Mesendoderm (in vitro differentiated cells): ENCODE measurements around the gene CENPX.

Experiments
- DNase-seq: peaks from one replicate; pipeline ENCODE4 v3.0.0; 2013
- H2AK5ac ChIP-seq: 2 replicates; pipeline ENCODE4 v1.6.1; 2013; ENCODE audit warnings: low read length, inconsistent platforms
- H2BK120ac ChIP-seq: 2 replicates; pipeline ENCODE4 v1.6.1; 2013; ENCODE audit warnings: low read depth, mild to moderate bottlenecking, low read length, moderate library complexity, mixed read lengths
- H2BK15ac ChIP-seq: replicated peaks from 2 replicates; pipeline ENCODE4 v1.6.1; 2013; ENCODE audit warnings: low read depth, mild to moderate bottlenecking, moderate library complexity
- H2BK5ac ChIP-seq: 2 replicates; pipeline ENCODE4 v1.6.1; 2013; ENCODE audit warnings: low read length, inconsistent platforms
- H3K18ac ChIP-seq: 2 replicates; pipeline ENCODE4 v1.6.1; 2013; ENCODE audit warnings: mild to moderate bottlenecking, low read length, mixed read lengths
- H3K23ac ChIP-seq: one replicate; pipeline ENCODE4 v1.6.1; 2013; ENCODE audit warnings: low read length
- H3K27ac ChIP-seq: 2 replicates; pipeline ENCODE4 v1.5.1; 2013; ENCODE audit warnings: low read depth, mild to moderate bottlenecking, inconsistent platforms, low read length, moderate library complexity
- H3K27me3 ChIP-seq: 2 replicates; pipeline ENCODE4 v1.6.1; 2013; ENCODE audit warnings: low read length, control low read depth, mild to moderate bottlenecking, inconsistent platforms; ENCODE audit not compliant: insufficient read depth, poor library complexity
- H3K36me3 ChIP-seq: 2 replicates; pipeline ENCODE4 v1.6.1; 2013; ENCODE audit warnings: low read length, inconsistent platforms; ENCODE audit not compliant: control insufficient read depth, insufficient read depth
- H3K4ac ChIP-seq: one replicate; pipeline ENCODE4 v1.6.1; 2013; ENCODE audit warnings: low read depth, mild to moderate bottlenecking, low read length, moderate library complexity
- H3K4me1 ChIP-seq: 2 replicates; pipeline ENCODE4 v1.6.1; 2013; ENCODE audit warnings: low read depth, low read length, inconsistent platforms; ENCODE audit not compliant: control insufficient read depth
- H3K4me2 ChIP-seq: 2 replicates; pipeline ENCODE4 v1.6.1; 2013; ENCODE audit warnings: low read length
- H3K4me3 ChIP-seq: 2 replicates; pipeline ENCODE4 v1.5.1; 2013; ENCODE audit warnings: mild to moderate bottlenecking, low read length
- H3K56ac ChIP-seq: one replicate; pipeline ENCODE4 v1.6.1; 2013; ENCODE audit warnings: low read length
- H3K79me1 ChIP-seq: 2 replicates; pipeline ENCODE4 v1.6.1; 2013; ENCODE audit warnings: low read length, inconsistent platforms
- H3K79me2 ChIP-seq: 2 replicates; pipeline ENCODE4 v1.6.1; 2013; ENCODE audit warnings: mild to moderate bottlenecking, low read length; ENCODE audit not compliant: control insufficient read depth, insufficient read depth
- H3K9ac ChIP-seq: 2 replicates; pipeline ENCODE4 v1.6.1; 2013; ENCODE audit warnings: low read length, inconsistent platforms
- H4K5ac ChIP-seq: one replicate; pipeline ENCODE4 v1.6.1; 2013; ENCODE audit warnings: low read length
- H4K8ac ChIP-seq: one replicate; pipeline ENCODE4 v1.6.1; 2013; ENCODE audit warnings: low read depth, mild to moderate bottlenecking, control low read depth, low read length, moderate library complexity
- WGBS: extraction: QIAGEN DNeasy Blood & Tissue Kit; methylation state at CpG from one replicate; pipeline ENCODE4 v1.1.7; 2013; ENCODE audit warnings: low lambda C conversion rate, missing lambda C conversion rate; ENCODE audit not compliant: insufficient coverage; ENCODE audit errors: extremely low coverage; 5-methylcytosine and 5-hydroxymethylcytosine counted together

Gene CENPX

DNA sequence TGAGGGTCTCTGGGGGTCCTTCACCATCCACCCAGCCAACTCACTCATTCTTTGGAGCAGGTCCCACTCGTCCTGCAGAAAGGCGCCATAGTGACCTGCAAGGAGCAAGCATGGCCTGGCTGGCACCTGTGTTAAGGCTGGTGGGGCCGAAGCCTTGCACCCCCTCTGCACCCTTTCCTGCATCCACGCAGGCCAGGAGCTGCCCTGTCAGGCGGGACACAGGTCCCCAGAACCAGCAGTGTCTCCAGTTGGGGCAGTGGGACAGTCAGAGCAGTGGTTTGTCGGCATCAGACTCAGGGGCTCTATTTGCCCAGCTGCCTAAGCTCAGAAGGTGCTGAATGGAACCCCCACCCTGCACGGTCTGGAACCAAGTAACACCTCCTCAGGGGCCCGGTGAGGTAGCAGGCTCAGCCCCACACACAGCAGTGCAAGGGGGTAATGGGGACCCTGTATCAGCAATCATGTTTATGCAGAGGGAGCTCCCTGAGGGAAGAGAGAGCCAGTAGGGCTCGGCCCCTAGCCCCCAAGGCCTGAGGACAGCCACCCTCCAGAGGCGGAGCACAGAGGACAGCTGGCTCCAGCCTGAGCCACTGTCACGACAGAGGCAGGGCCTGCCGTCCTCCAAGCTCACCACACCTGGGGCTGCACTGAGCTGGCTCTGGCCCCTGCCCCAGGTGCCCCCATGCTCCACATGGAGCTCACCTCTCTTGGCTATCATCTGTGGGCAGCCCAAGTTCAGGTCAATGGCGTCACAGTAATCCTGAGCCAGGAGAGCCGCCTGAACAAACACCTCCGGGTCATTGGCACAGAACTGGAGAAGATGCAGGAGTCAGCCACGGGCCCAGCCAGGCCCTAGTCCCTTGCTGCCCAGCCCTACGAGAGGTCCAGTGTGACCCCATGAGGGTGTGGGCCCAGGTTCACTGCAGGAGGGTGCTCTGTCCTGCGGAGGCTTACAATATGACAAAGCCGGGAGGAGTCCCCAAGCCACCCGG lies 41.0 kb upstream of the CENPX start:
- no peak overlapping the region for H2BK120ac ChIP-seq
- no peak overlapping the region for H2AK5ac ChIP-seq
- H3K79me2 ChIP-seq: no peaks in the 10 kb centered on the region
- no peak overlapping the region for H3K18ac ChIP-seq
- DNase-seq: no peak
- no peak overlapping the region for H4K8ac ChIP-seq
- no peak overlapping the region for H3K4ac ChIP-seq
- H3K4me3 ChIP-seq: no peak overlapping the region
- H4K5ac ChIP-seq: no peak overlapping the region
- H3K27me3 ChIP-seq: no peaks in the 10 kb centered on the region
- no peak overlapping the region for H2BK15ac ChIP-seq
- H3K9ac ChIP-seq: no peak overlapping the region
- H3K79me1 ChIP-seq: peaks cover 2% of the 10 kb centered on the region
- no peaks in the 10 kb centered on the region for H3K4me1 ChIP-seq
- H3K4me2 ChIP-seq: no peak overlapping the region
- no peak overlapping the region for H2BK5ac ChIP-seq
- peaks cover 4% of the 10 kb centered on the region for H3K36me3 ChIP-seq
- no peak overlapping the region for H3K27ac ChIP-seq
- no peak overlapping the region for H3K23ac ChIP-seq
- no CpG with 5 or more reads among the region's 20 CpGs for WGBS
- H3K56ac ChIP-seq: no peak overlapping the region

DNA sequence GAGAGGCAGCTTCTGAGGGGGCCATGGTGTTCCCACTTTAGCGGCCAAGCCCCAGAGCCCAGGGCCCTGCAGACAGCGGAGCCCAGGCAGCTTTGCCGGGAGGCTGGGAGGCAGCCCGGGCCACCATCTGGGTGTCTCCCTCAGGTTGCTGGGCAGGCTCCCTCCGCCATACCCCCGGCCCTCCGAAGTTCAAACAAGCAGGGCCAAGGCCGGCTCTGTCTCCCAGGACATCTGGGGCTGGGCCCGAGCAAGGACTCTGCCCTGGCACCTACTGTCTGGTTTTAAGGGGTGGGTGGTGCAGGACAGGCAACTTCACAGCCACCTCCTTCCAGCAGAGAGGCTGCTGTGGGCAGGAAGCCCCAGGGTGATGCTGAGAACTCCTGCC lies 40.3 kb upstream of the CENPX start:
- Histone ChIP-seq H3K36me3 (peaks cover 4% of the 10 kb centered on the region), H3K79me2 (no peaks in the 10 kb centered on the region), H3K4me3 (no peak overlapping the region), H3K27ac (no peak overlapping the region), H2BK5ac (no peak overlapping the region), H3K18ac (no peak overlapping the region), H3K23ac (no peak overlapping the region), H2BK15ac (no peak overlapping the region), H3K79me1 (peaks cover 2% of the 10 kb centered on the region), H3K4me1 (no peaks in the 10 kb centered on the region), H3K9ac (no peak overlapping the region), H3K4ac (no peak overlapping the region), H2AK5ac (no peak overlapping the region), H4K8ac (no peak overlapping the region), H3K56ac (no peak overlapping the region), H3K27me3 (no peaks in the 10 kb centered on the region), H2BK120ac (no peak overlapping the region), H3K4me2 (no peak overlapping the region), H4K5ac (no peak overlapping the region)
- no CpG with 5 or more reads among the region's 9 CpGs for WGBS
- DNase-seq: no peak

DNA sequence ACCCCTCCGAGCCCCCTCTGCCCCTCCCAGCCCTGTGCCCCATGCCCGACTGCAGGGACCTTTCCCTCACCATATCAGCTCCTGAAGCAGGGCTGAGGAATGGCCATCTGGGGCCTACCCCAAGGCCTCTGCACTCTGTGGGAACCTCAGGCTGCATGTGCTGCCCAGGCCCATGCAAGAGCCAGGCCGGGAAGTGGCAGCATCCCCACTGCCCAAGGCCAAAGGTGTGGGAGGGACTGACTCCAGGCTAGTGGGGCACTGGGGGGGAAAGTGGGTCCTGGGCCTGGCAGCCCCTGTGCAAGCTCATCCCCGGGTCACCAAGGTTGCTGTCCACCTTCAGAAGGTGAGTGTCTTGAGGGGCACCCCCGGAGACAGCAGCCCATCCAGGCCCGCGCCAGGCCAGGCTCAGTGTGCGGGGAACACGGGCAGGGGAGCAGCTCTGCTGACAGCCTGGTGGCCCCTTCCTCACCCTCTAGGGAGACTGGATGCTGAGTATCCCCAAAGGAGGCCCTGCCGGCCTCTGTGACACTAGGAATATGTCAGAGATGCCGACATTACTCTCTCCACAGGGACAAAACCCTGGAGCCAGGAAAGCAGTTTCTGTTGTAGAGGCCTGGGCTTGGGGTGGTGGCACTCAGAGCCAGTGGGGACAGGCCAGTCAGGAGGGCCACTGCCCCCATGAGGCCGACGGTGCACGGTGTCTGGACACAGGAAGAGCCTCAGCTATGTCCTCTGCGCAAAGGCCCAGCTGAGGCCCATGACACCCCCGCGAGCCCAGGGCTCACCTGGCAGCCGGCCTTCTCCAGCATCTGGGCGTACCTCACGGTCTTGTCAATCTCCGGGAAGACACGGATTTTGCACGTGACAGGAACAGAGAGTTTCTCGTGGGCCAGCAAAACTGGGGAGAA lies 39.7 kb upstream of the CENPX start:
- H3K79me1 ChIP-seq: peaks cover 2% of the 10 kb centered on the region
- no CpG with 5 or more reads among the region's 24 CpGs for WGBS
- no peak overlapping the region for H3K56ac ChIP-seq
- no peak overlapping the region for H3K4ac ChIP-seq
- H2BK120ac ChIP-seq: no peak overlapping the region
- H3K36me3 ChIP-seq: peaks cover 4% of the 10 kb centered on the region
- no peak overlapping the region for H3K23ac ChIP-seq
- H2AK5ac ChIP-seq: no peak overlapping the region
- H3K9ac ChIP-seq: no peak overlapping the region
- no peak overlapping the region for H2BK15ac ChIP-seq
- no peak overlapping the region for H2BK5ac ChIP-seq
- H4K5ac ChIP-seq: no peak overlapping the region
- no peak overlapping the region for H3K27ac ChIP-seq
- H3K27me3 ChIP-seq: no peaks in the 10 kb centered on the region
- H3K4me1 ChIP-seq: no peaks in the 10 kb centered on the region
- H3K18ac ChIP-seq: no peak overlapping the region
- no peak for DNase-seq
- H3K4me3 ChIP-seq: no peak overlapping the region
- H4K8ac ChIP-seq: no peak overlapping the region
- H3K79me2 ChIP-seq: no peaks in the 10 kb centered on the region
- no peak overlapping the region for H3K4me2 ChIP-seq

DNA sequence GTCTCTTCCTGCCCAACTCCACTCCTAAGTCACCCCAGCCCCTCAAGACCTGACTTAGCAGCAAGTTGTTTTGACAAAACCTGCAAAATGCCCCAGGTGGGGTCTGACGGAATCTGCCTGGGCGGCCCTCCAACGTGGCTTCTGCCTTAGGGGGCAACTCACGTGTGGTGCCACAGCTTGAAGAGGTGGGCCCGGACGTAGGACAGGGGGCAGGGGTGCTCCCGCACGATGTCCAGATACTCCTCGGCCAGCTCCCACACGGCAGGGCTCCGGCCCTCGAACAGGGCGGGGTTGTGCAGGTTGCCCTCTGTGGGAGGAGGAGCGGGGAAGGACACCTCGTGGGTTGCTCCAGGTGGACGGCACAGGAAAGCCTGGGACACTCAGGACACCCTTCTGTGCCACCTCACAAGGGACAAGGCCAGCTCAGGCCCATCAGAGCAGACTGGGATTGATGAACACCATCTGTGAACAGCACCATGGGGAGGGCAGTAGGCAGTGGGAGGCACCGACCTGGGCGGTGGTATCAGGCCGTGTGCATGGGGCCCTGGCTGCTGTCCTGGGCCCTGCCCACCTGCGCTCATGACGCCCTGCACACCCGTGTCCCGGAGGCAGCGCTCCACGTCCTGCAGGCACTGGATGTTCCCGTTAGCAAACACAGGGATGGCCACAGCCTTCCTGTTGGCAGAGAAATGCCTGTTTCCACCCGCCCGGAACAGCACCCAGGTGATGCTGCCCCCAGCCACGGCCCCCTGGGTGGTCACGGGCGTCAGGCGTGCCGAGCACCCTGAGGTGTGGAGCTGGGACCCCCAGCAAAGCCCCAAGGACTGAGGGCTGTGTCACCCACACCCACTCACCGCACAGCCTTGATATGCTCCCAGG lies 38.6 kb upstream of the CENPX start:
- H3K27ac ChIP-seq: no peak overlapping the region
- H3K18ac ChIP-seq: no peak overlapping the region
- no peak overlapping the region for H3K4me3 ChIP-seq
- no peak overlapping the region for H3K56ac ChIP-seq
- H4K8ac ChIP-seq: no peak overlapping the region
- H3K23ac ChIP-seq: no peak overlapping the region
- DNase-seq: no peak
- H3K36me3 ChIP-seq: peaks cover 4% of the 10 kb centered on the region
- no peak overlapping the region for H2BK15ac ChIP-seq
- WGBS: no CpG with 5 or more reads among the region's 34 CpGs
- H3K79me1 ChIP-seq: peaks cover 2% of the 10 kb centered on the region
- no peak overlapping the region for H2AK5ac ChIP-seq
- H3K4me1 ChIP-seq: no peaks in the 10 kb centered on the region
- no peaks in the 10 kb centered on the region for H3K79me2 ChIP-seq
- no peak overlapping the region for H2BK120ac ChIP-seq
- no peaks in the 10 kb centered on the region for H3K27me3 ChIP-seq
- no peak overlapping the region for H2BK5ac ChIP-seq
- H3K4me2 ChIP-seq: no peak overlapping the region
- H4K5ac ChIP-seq: no peak overlapping the region
- H3K9ac ChIP-seq: no peak overlapping the region
- H3K4ac ChIP-seq: no peak overlapping the region

DNA sequence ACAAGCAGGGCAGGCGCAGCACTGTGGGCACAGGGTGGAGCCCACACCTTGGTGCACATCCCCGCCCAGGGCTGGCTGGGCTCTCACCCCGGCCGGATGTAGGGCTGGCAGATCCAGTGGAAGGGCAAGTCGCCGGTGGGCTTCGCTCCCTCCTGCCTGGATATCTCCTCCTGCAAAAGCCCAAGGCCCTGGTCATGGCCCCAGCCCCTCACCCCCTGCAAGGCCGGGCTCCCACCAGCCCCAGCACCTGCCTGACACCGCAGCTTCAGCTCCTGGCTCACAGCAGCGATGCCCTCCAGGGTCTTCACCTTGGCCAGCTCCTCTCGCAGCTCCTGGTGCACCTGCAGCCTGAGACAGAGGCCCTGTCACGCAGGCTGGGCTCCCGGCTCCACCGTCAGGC lies 37.9 kb upstream of the CENPX start:
- Histone ChIP-seq H3K56ac (no peak overlapping the region), H2AK5ac (no peak overlapping the region), H2BK5ac (no peak overlapping the region), H3K36me3 (peaks cover 5% of the 10 kb centered on the region), H3K79me2 (no peaks in the 10 kb centered on the region), H3K4me3 (no peak overlapping the region), H3K4me1 (no peaks in the 10 kb centered on the region), H2BK15ac (no peak overlapping the region), H2BK120ac (no peak overlapping the region), H3K4ac (no peak overlapping the region), H3K79me1 (peaks cover 2% of the 10 kb centered on the region), H3K27ac (no peak overlapping the region), H3K27me3 (no peaks in the 10 kb centered on the region), H4K8ac (no peak overlapping the region), H4K5ac (no peak overlapping the region), H3K4me2 (no peak overlapping the region), H3K23ac (no peak overlapping the region), H3K18ac (no peak overlapping the region), H3K9ac (no peak overlapping the region)
- DNase-seq: no peak
- no CpG with 5 or more reads among the region's 14 CpGs for WGBS
